Eye (tissue), 1 donor: ENCODE data around the gene LILRB2.
A peak's percentile ranks its signal among the peaks of the same experiment; 100 is the strongest.
"Not testable (repeated sequence)": the region's sequence is repeated elsewhere in the genome, so short reads cannot be mapped to it uniquely, and the experiment has no call there.

Experiments used
- DNase-seq: peaks from one replicate; pipeline ENCODE4 v3.0.0-alpha.2; 2015

LILRB2 gene

DNA sequence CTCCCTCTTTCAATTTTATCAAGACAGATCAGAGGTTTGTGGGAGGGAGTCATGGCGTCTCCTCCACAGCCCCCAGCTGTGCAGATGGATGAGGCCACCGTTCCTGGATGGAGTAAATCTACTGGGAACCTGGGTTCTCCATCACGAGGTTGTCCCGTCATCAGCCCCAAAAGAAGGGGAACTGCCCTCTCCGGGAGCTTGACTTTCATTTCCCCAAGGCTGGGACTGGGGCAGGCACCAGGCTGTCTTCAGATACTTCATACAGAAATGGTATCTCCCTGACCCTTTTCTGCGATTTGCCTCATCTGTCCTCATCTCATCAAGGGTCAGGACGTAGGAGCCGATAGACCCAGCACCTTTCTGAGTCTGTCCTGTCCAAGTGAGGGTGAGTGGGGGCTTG lies 9.8 kb downstream of the LILRB2 start:
- no peak for DNase-seq

DNA sequence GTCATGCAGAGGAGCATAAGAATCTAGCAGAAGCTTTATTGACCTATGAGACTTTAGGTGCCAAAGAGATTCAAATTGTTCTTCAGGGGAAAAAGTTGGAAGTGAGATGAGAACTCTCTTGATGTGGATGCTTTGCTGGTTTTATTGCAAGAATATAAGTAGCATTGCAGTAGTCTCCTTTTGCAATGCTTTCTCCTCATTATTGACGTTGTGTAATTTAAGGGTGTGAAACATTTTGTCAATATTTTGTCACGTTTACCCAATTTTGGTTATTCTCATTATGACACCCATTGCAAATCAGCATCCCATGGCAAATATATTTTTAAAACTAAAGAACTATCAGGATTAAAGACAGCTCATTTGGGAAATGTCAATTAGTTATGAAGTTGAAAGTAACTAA lies 12.0 kb downstream of the LILRB2 start:
- no peak for DNase-seq

DNA sequence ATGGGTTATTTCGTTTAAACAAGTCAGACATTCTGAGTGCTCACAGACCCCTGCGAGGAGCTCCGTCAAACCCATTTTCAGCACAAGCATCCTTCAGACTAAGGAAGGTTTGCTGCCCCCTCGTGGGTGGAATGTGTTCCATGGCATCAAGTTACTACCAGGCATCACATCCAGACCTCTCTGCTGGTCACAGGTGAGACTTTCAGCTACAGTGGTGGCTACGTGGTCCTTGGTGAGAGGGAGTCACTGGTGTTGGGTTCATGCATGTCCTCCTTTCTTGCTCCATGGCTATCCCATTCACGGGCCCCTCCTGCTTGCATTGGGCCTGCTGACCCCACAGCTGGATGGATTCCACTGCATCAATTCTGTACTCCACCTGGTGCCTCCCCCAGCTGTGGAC lies 14.8 kb downstream of the LILRB2 start:
- DNase-seq = peak; percentile 90

DNA sequence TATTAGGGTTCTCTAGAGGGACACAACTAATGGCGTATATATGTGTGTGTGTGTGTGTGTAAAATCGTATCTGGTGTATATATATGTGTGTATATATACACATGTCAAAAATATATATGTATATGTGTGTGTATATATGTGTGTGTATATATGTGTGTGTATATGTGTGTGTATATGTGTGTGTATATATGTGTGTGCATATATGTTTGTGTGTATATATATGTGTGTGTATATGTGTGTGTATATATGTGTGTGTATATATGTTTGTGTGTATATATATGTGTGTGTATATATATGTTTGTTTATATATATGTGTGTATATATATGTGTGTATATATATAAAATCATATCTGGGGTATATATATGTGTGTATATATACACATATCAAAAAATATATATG lies 18.4 kb downstream of the LILRB2 start:
- DNase-seq = no peak

DNA sequence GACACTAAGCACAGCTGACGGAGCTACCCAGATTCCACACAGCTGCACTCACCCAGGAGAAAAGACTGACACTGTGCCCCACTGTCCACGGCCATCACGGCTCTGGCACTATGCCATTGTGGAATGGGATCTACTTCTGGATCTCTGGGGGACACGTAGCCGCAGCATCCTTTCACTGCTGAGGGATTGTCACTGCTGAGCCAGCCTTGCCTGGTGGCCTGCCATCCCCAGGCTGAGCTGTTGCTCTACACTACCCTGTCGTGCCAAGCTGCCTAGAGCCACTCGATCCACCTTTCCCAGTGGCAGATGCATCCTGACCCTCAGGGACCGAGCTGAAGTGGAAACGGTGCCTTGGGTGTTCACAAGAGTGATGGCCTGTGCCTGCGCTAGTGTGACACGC lies 18.8 kb downstream of the LILRB2 start:
- DNase-seq = no peak

DNA sequence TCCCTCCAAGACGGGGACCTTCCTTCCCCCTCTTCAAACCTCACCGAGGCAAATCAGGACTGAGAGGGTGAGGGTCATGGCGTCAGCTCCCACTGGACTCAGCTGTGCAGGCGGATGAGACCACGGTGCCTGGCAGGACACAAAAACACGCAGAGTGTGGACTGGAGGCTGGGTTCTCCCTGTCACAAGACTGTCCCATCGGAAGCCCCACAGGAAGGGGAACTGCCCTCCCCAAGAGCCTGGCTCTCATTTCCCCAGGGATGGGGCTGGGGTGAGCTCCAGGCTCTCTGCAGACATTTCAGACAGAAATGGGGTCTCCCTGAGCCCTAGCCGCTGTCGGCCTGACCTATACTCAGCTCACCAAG lies 23.8 kb downstream of the LILRB2 start, which contains the start of gene LILRB5:
Gene LILRB5, minus strand, starts transcription at position 158 of the 365 bp plus-strand sequence. Its CDS starts 80 bp downstream, at position 78.
- DNase-seq = no peak

DNA sequence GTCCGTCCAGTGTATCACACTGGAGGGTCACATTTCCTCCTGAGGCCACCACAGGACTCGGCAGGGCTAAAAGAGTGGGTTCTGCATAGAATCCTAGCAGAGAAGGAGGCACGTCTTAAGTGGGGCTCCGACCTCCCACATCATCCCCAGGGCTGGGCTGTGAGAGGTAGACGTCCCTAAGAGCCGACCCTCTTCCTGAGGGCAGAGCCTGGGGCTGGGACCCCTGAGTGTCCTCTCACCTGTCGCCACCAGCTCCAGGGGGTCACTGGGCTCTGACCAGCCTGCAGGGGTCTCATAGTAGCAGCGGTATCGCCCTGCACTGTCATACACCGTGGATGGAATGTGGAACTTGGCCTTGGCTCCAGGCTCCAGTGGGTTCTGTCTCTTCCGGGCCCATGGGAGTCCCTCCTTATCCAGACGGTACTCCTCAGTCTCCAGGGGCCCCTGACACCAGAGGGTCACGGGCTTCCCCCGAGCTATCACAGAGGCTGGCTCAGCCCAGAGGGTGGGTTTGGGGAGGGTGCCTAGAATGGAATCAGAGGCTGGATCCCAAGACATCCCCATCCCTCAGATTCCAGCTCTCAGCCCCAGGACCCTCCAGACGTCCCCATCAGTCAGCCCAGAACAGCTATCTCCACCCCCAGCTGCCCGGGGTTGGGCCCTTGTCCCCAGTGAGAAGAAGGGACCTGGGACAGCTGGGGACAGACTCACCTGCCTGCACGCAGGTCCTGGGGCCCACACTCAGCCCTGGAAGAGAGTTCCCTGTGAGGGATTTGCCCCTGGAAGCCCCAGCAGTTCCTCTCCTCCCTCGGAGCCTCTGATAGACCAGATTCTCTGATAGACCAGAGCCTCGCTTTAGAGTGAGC lies 24.4 kb downstream of the LILRB2 start:
- DNase-seq = no peak

DNA sequence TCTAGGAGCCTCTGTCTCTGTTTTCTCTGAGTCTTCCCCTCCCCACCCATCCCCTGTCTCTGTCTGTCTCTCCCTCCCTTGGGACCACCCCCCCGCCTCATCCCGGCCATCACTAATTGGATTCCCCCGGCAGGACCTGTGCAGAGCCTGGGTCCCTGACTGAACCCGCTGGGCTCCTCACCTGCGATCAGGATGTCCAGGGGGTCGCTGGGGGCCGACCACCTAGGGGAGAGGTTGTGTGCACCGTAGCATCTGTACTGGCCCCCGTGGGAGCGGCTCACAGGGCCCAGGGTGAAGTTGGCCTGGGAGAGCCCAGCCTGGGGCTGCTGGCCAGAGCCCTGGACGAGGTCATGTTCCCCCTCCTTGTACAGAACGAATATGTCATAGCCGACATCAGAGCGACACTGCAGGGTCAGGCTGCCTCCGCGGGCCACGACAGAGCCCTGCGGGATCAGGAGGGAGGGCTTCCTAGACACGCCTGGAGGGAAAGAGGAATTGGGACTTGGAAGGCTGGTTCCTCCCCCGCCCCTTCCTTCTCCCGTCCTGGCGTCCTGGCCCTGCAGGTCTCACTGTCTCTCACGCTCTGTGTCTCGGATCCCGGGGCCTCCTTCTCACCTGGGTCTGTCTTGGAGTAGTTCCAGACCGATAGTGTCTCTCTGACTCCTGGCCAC lies 25.7 kb downstream of the LILRB2 start:
- DNase-seq = no peak

DNA sequence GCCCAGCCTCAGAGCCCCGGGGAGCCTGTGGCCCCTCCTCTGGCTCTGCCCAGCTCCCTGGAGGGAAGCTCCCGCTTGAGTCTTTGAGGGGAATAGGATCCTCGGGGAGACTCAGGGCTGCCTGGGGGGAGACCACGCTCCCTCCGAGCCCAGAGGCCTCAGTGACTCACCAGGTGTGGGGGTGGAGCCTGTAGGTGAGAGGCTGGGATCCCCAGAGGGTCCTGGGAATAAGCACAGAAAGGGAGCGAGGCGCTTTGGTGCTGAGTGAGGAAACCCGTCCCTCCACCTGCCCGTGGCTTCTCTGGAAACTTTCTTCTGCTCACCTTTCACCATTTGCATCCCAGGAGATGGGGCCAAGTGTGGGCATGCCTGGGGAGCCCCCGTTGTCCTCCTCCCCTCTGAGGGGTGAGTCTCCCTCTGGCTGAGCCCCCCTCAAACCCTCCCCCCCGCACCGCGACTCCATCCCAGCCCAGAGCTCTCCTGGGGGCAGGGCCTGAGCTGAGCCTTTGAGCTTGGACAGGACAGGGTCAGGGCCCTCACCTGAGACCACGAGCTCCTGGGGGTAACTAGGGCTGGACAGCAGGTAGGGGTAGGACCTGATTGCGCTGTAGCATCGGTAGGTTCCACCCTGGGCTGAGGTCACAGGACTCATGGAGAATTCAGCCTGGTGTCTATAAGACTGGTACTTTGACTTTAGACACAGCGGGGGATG lies 26.6 kb downstream of the LILRB2 start:
- DNase-seq = no peak

DNA sequence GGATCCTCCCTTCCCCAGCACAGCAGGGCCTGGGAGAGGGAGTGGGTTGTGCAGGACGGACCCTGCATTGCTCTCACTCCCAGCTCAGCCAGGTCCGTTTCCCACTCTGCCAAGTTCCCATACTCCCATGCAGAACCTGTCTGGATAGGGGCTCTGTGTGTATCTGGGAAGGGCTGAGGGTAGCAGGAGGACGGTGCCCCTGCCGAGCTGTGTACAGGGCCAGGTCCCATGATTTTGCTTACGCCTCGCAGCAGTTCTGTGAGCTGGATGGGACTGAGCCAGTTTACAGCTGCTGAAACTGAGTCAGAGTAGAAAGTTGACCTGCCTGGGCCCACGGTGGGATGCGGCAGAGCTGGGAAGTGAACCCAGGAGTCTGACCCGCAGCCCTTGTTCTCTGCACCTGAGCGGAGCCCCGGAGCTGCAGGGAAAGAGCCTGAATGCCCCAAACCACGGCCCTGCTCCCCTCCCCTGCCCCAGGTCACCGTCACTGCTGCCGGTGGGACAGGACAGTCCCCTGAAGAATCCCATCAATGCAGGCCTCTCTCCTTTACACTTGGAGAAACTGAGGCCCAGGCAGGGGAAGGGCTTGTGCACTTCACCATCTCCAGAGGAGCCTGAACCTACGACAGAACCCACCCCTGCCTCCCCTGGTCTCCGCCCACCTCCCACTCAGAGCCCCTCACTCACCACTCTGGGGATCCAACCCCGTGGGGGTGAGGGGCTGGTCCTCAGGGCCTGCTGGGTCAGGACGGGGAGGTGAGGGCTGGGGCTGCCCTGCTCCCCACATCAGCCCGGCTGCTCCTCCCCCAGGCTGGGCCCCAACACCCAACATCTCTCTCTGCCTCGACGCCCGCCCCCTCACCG lies 27.3 kb downstream of the LILRB2 start:
- DNase-seq = no peak

DNA sequence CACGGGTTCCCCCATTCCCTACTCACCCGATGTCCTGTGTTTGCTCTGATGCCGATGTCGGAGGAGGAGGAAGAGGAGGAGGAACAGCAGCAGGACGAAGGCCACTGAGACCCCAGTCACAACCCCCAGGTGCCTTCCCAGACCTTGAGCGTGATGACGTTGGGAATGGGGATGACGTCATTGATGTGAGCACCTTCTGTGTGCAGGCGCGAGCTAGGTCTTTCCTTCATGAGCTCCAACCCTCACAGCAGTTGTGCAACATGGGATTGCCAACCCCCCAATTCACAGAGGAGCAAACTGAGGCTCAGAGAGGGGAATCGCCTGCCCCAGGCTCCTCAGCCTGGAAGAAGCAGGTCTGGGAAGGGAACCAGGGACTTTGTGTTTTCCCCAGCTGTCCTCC lies 28.1 kb downstream of the LILRB2 start:
- no peak for DNase-seq

DNA sequence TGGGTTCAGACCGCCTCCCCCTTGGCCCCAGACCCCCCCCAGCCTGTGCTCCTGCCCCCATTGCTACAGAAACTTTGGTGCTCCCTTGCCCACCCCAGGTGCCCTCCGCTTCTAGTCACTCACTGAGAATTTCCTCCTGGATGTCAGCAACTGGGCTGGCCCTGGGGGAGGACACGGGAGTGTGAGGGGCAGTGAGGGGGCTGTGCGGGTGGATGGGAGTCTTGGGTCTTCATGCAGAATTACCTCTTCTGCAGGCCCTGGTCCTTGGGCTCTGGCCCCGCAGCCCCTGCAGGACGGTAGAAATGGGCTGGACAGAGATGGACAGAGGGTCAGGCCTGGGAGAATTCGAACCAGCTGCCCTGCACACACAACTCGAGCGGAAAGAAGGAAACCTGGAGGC lies 28.7 kb downstream of the LILRB2 start:
- DNase-seq = no peak

DNA sequence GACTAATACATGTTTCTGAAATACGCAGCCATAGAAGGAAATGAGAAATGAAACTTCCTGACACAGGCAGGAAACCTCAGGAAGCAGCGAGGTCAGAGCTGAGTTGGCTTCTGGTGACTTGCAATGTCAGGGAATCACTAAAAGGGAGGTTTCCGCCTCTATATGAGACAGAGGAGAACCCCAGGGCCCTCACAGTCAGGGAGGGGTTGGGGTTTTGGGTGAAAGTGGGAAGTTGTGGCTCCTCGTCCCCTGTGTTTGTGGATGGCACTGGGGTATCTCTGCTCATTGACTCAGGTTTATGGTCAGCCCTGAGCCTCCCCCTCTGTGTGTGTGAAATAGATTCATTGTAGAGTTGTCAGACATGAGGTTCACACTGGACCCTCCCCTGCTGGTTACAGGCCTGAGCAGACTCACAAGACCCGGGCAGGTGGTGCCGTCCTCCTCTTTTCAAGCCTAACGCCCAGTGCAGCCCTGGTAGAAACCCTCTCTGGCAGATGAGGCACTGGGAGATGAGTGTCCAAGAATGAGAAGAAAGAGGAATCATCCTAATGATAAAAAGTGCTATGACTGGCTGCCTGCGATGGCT lies 32.8 kb downstream of the LILRB2 start:
- no peak for DNase-seq

DNA sequence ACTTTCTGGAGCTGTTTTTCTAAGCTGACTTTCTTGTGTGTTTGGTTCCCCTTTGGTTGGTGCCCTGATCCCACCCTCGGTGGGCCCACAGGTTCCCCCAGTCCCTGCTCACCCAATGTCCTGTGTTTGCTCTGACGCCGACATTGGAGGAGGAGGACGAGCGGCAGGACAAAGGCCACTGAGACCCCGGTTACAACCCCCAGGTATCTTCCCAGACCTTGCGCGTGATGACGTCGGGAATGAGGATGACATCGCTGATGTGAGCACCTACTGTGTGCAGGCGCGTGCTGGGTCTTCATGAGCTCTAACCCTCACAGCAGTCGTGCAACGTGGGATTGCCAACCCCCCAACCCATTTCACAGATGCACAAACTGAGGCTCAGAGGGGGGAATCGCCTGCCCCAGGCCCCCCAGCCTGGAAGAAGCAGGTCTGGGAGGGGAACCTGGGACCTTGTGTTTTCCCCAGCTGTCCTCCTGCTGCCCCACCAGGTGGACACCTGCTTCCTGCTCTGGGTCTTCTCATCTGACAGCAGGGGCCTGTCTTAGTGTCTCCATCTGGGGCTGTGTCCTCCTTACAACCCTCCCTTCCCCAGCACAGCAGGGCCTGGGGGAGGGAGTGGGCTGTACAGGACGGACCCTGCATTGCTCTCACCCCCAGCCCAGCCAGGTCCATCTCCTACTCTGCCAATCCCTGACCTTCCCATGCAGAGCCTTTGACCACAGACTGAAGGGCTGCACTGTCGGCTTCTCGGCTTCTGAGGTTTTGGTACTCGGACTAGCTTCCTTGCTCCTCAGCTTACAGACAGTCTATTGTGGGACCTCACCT lies 33.6 kb downstream of the LILRB2 start:
- no peak for DNase-seq

DNA sequence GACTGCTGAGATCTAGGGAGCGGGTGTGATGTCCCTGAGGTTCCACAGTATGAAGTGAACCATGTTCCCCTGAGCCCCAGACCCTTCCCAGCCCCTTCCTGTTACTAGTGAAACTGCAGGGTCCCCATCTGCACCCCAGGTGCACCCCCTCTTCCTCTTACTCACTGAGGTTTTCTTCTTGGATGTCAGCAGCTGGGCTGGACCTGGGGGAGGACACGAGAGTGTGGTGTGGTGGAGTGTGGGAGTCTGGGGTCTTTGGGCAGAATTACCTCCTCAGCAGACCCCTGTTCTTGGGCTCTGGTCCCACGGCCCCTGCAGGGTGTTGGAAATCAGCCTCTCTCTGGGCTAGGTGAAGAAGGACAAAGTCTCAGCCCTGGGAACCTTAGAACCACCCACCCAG lies 35.0 kb downstream of the LILRB2 start:
- DNase-seq = no peak

DNA sequence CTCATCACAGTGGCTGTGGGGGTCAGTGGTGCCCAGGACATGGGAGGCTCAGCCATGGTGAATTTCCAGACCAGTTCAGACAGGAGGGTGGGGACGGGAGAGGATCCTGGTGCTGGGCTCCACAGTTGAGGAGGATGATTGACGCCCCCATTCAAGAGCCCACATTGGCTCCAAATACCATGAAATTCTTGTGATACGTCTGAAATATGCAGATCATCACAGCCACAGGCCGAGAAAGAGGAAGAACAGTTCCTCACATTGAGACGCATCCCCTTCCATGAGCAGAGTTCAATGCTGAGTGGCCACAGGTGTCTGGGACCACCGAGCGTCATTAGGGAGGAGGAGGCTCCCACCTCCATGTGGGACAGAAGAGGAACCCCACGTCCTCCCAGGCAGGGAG lies 37.1 kb downstream of the LILRB2 start:
- DNase-seq = not testable (repeated sequence)

DNA sequence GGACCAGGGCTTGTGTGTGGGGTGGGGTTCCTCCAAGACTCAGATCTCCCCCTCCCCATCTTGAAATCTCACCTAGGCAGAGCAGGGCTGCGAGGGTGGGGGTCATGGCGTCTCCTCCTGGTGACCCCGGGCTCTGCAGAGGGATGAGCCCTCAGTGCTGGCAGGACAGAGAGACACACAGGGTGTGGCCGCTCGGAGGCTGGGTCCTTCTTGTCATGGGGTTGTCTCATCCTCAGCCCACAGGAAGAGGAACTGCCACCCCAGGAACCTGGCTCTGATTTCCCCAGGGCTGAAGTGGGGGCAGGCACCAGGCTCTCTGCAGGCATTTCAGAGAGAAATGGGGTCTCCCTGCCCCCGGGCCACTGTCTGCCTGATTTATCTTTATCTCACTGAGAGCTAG lies 38.3 kb downstream of the LILRB2 start, which contains the start of gene LILRA6:
Gene LILRA6, minus strand, starts transcription at position 145 of the 400 bp plus-strand sequence.
- not testable (repeated sequence) for DNase-seq

DNA sequence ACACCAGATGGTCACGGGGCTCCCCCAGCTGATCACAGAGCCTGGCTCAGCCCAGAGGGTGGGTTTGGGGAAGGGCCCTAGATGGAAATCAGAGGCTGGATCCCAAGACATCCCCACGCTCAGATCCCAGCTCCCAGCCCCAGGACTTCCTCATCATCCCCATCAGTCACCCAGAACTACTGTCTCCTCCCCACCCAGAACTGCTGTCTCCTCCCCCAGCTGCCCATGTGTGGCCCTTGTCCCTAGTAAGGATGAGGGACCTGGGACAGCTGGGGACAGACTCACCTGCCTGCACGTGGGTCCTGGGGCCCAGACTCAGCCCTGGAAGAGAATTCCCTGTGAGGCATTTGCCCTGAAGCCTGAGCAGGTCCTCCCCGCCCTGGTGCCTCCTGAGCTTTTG lies 38.7 kb downstream of the LILRB2 start:
- not testable (repeated sequence) for DNase-seq

DNA sequence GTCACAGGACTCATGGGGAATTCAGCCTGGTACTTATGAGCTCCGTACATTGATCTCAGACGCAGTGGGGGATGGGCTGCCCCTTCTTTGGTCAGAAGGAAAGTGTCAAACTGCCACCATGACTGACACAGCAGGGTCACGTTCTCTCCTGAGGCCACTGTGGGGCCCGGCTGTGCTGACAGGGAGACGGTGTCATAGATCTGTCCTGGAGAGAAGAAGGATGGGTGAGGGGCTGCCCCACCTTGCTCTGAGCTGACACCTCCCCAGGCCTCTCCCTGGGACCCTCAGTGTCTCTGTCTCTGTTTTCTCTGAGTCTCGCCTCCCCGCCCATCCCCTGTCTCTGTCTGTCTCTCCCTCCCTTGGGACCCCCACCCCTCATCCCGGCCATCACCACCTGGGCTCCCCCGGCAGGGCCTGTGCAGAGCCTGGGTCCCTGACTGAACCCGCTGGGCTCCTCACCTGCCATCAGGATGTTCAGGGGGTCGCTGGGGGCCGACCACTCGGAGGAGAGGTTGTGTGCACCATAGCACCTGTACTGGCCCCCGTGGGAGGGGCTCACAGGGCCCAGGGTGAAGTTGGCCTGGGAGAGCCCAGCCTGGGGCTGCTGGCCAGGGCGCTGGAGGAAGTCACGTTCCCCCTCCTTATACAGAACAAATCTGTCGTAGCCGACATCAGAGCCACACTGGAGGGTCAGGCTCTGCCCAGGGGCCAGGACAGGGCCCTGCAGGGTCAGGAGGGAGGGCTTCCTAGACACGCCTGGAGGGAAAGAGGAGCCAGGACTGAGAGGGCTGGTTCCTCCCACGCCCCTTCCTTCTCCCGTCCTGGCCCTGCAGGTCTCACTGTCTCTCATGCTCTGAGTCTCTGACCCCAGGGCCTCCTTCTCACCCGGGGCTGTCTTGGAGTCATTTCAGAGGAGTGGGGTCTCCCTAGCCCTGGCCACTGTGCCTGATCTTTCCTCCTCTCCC lies 40.3 kb downstream of the LILRB2 start:
- DNase-seq = not testable (repeated sequence)
